RWPE2 (cell line): ENCODE data around the gene GP2.

ENCODE experiments used
- ATAC-seq: fragments of 200-7000 bp; cut with Tn5 transposase; 3 replicates; pipeline ENCODE4 v1.9.1; 2021; ENCODE audit warnings: low read depth
- DNase-seq: peaks from one replicate; pipeline ENCODE4 v3.0.0-alpha.2; 2020; ENCODE audit warnings: low spot score
- H3K27ac ChIP-seq: fragments of 450-650 bp; 2 replicates; pipeline ENCODE4 v1.5.1; 2017; ENCODE audit warnings: mild to moderate bottlenecking; ENCODE audit not compliant: poor library complexity, severe bottlenecking
- H3K27me3 ChIP-seq: fragments of 250-450 bp; sonication (Bioruptor Pico); 2 replicates; pipeline ENCODE4 v1.5.1; 2021; ENCODE audit warnings: mild to moderate bottlenecking, moderate library complexity; ENCODE audit not compliant: insufficient read depth, poor library complexity, severe bottlenecking
- H3K36me3 ChIP-seq: fragments of 250-450 bp; sonication (Bioruptor Pico); 2 replicates; pipeline ENCODE4 v1.5.1; 2020; ENCODE audit warnings: low read depth, mild to moderate bottlenecking, moderate library complexity
- H3K4me1 ChIP-seq: fragments of 250-450 bp; sonication (Bioruptor Pico); 2 replicates; pipeline ENCODE4 v1.5.1; 2021; ENCODE audit warnings: mild to moderate bottlenecking, moderate library complexity; ENCODE audit not compliant: insufficient read depth, poor library complexity, severe bottlenecking
- H3K4me3 ChIP-seq: fragments of 250-450 bp; sonication (Bioruptor Pico); 2 replicates; pipeline ENCODE4 v1.5.1; 2021; ENCODE audit warnings: mild to moderate bottlenecking, moderate library complexity; ENCODE audit not compliant: severe bottlenecking
- H3K9me3 ChIP-seq: fragments of 250-450 bp; sonication (Bioruptor Pico); 2 replicates; pipeline ENCODE4 v1.5.1; 2021; ENCODE audit warnings: mild to moderate bottlenecking, moderate library complexity; ENCODE audit not compliant: severe bottlenecking
- CTCF ChIP-seq: fragments of 450-650 bp; IDR thresholded peaks from one replicate; pipeline ENCODE4 v1.5.1; 2017; ENCODE audit warnings: mild to moderate bottlenecking, moderate library complexity; ENCODE audit not compliant: poor library complexity, severe bottlenecking

The GP2 gene

GRCh38 chr16:20318006-20318405, 9.3 kb downstream of the GP2 start:
- no peak for TF ChIP-seq CTCF
- Histone ChIP-seq H3K4me1 (no peaks in the 10 kb centered on the region), H3K27me3 (peaks cover 12% of the 10 kb centered on the region), H3K27ac (no peak overlapping the region), H3K36me3 (no peaks in the 10 kb centered on the region), H3K4me3 (no peak overlapping the region), H3K9me3 (no peaks in the 10 kb centered on the region)
- DNase-seq (no peak), ATAC-seq (no peak)

GRCh38 chr16:20317117-20317516, 10.2 kb downstream of the GP2 start:
- DNase-seq (no peak), ATAC-seq (no peak)
- H3K4me3 ChIP-seq: no peak overlapping the region
- TF ChIP-seq CTCF: no peak
- H3K27me3 ChIP-seq: peaks cover 12% of the 10 kb centered on the region
- H3K36me3 ChIP-seq: no peaks in the 10 kb centered on the region
- H3K9me3 ChIP-seq: no peaks in the 10 kb centered on the region
- H3K27ac ChIP-seq: no peak overlapping the region
- H3K4me1 ChIP-seq: no peaks in the 10 kb centered on the region

- Histone ChIP-seq H3K27ac (no peak overlapping the region), H3K27me3 (peaks cover 12% of the 10 kb centered on the region), H3K4me1 (no peaks in the 10 kb centered on the region), H3K4me3 (no peak overlapping the region), H3K36me3 (no peaks in the 10 kb centered on the region), H3K9me3 (no peaks in the 10 kb centered on the region)
- no peak for TF ChIP-seq CTCF
- ATAC-seq (no peak), DNase-seq (no peak)
Observed at GRCh38 chr16:20316715-20317114, 10.6 kb downstream of the GP2 start.

GRCh38 chr16:20315764-20316163, 11.5 kb downstream of the GP2 start:
- no peak for ATAC-seq
- no peak for TF ChIP-seq CTCF

GRCh38 chr16:20314575-20314974, 12.7 kb downstream of the GP2 start:
- TF ChIP-seq CTCF: no peak
- no peak for ATAC-seq
- no peaks in the 10 kb centered on the region for H3K36me3 ChIP-seq
- peaks cover 12% of the 10 kb centered on the region for H3K27me3 ChIP-seq
- no peak overlapping the region for H3K27ac ChIP-seq
- no peak for DNase-seq
- no peak overlapping the region for H3K4me3 ChIP-seq
- no peaks in the 10 kb centered on the region for H3K4me1 ChIP-seq
- no peaks in the 10 kb centered on the region for H3K9me3 ChIP-seq

More at GRCh38 chr16:20315764-20316163, 11.5 kb downstream of the GP2 start:
- Histone ChIP-seq H3K27ac (no peak overlapping the region), H3K36me3 (no peaks in the 10 kb centered on the region), H3K9me3 (no peaks in the 10 kb centered on the region), H3K4me3 (no peak overlapping the region), H3K4me1 (no peaks in the 10 kb centered on the region), H3K27me3 (peaks cover 12% of the 10 kb centered on the region)
- DNase-seq: no peak
